ENCODE measurements around the gene POU2F1.

Gene POU2F1

DNA sequence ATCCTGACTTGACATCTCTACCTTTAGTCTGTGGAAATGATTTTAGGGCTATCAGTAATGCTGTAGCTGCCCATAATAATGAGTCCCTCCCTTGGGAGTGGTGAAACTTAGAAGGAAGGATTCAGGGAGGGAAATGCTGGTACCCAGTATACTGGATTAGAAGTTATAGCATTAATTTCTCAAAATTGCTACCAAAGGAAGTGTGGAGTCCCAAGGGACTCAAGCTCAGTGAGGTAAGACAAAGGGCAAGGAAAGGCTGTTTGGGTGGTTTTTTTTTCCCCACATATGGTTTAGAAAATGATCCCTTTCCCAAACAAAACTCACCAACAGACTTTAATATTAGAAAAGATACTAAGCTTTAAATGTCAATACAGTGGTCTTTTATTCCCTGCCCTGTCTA, 197.7 kb downstream of the POU2F1 start:
- in situ Hi-C loops (cut with MboI; ENCODE audit: low pct_unique_long_range_greater_than_20kb, low sequenced_read_pairs, unreplicated experiment): no loop called here
- TF ChIP-seq, protein P1, sequence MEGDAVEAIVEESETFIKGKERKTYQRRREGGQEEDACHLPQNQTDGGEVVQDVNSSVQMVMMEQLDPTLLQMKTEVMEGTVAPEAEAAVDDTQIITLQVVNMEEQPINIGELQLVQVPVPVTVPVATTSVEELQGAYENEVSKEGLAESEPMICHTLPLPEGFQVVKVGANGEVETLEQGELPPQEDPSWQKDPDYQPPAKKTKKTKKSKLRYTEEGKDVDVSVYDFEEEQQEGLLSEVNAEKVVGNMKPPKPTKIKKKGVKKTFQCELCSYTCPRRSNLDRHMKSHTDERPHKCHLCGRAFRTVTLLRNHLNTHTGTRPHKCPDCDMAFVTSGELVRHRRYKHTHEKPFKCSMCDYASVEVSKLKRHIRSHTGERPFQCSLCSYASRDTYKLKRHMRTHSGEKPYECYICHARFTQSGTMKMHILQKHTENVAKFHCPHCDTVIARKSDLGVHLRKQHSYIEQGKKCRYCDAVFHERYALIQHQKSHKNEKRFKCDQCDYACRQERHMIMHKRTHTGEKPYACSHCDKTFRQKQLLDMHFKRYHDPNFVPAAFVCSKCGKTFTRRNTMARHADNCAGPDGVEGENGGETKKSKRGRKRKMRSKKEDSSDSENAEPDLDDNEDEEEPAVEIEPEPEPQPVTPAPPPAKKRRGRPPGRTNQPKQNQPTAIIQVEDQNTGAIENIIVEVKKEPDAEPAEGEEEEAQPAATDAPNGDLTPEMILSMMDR (IDR thresholded peaks at IDR 0.05; ENCODE audit: extremely low read depth, insufficient read depth, missing control alignments): no peak
- DNase-seq (ENCODE audit: low spot score): no peak

GRCh38 chr1:167419245-167419644, 198.6 kb downstream of the POU2F1 start:
- TF ChIP-seq, protein P1 (IDR thresholded peaks at IDR 0.05; ENCODE audit: extremely low read depth, insufficient read depth, missing control alignments): no peak
- in situ Hi-C loops (cut with MboI; ENCODE audit: low pct_unique_long_range_greater_than_20kb, low sequenced_read_pairs, unreplicated experiment): no loop called here
- DNase-seq (ENCODE audit: low spot score): no peak

GRCh38 chr1:167420510-167420909, 199.8 kb downstream of the POU2F1 start:
- DNase-seq (ENCODE audit: low spot score): no peak
- in situ Hi-C loops (cut with MboI; ENCODE audit: low pct_unique_long_range_greater_than_20kb, low sequenced_read_pairs, unreplicated experiment): no loop called here

DNA sequence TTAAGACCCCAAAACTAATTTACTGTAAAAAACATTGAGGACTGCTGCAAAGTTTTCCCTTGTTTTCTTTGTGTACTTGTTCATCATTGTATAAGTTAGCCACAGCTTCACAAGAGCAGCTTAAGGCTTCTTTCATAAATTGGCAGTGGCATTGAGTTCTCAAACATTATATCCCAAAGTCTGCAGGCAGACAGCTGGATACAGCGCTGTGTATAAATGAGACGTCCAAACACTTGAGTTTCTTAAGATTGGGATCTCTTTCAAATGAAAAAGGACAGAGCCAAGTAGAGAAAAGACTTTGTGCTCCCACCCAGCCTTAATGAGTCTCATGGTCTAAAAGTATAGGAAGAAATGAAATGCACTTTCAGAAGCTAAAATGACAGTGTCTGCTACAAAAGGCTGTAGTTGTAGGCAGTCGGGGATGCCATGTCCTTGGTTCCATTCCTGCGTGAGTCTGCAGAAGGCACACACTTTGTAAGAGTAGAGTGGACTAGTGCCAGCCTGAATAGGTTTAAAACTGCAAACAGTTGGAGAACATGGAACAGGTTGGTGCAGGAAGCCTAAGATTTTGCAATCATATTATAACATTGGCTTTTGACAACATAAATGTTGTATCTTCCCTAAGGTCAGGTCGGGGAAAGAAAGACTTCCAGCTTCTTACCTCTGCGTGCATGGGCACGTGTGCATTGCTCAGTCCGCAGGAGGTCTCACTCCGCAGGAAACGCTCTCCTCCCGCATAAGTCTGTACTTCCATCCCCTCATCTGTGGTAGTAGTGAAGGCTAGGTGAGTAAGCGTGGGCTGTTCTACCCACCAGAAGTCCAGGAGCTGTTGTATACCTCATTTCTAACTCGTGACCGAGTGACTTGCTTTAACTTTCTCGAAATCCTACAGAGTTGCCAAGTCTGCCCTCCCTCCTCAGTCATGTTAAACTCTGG, 203.3 kb downstream of the POU2F1 start:
- in situ Hi-C loops (cut with MboI; ENCODE audit: low pct_unique_long_range_greater_than_20kb, low sequenced_read_pairs, unreplicated experiment): no loop called here
- TF ChIP-seq, protein P1 (IDR thresholded peaks at IDR 0.05; ENCODE audit: extremely low read depth, insufficient read depth, missing control alignments): no peak
- DNase-seq (ENCODE audit: low spot score): no peak

More at GRCh38 chr1:167420510-167420909, 199.8 kb downstream of the POU2F1 start:
- TF ChIP-seq, protein P1 (IDR thresholded peaks at IDR 0.05; ENCODE audit: extremely low read depth, insufficient read depth, missing control alignments): no peak

- TF ChIP-seq, protein P1 (IDR thresholded peaks at IDR 0.05; ENCODE audit: extremely low read depth, insufficient read depth, missing control alignments): no peak
- in situ Hi-C loops (cut with MboI; ENCODE audit: low pct_unique_long_range_greater_than_20kb, low sequenced_read_pairs, unreplicated experiment): loop anchor here (25.0 kb wide), 1 partner anchor 513 kb away; no protein-coding TSS in a partner anchor
- DNase-seq (ENCODE audit: low spot score): no peak
Observed at GRCh38 chr1:167425482-167425881, 204.8 kb downstream of the POU2F1 start.

GRCh38 chr1:167426716-167427115, 206.0 kb downstream of the POU2F1 start:
- no peak for DNase-seq (ENCODE audit: low spot score)
- TF ChIP-seq, protein P1 (IDR thresholded peaks at IDR 0.05; ENCODE audit: extremely low read depth, insufficient read depth, missing control alignments): no peak
- in situ Hi-C loops (cut with MboI; ENCODE audit: low pct_unique_long_range_greater_than_20kb, low sequenced_read_pairs, unreplicated experiment): loop anchor here (25.0 kb wide), 1 partner anchor 514 kb away; no protein-coding TSS in a partner anchor
